Adrenal gland (tissue), 5 donors: Measurements from ENCODE around the gene AGBL4.

Experiments
- POLR2A ChIP-seq, 2 donors: fragments of 450-650 bp; IDR thresholded peaks; one replicate each; pipeline ENCODE4 v1.6.1; 2017; ENCODE audit warnings: antibody characterized with exemption in 2 of 2, mild to moderate bottlenecking in 2 of 2, moderate library complexity in 1 of 2
- TF ChIP-seq, protein P1 (sequence below), 6 experiments: fragments of 450-650 bp in 4 of 6; fragments of 200-600 bp in 2 of 6; sonication (generic) in 1 of 6; IDR thresholded peaks; 1 replicate in 5 of 6; 2 replicates in 1 of 6; pipeline versions ENCODE4 v1.5.1 to v1.8.0; 2016 to 2021; ENCODE audit warnings: antibody characterized with exemption in 6 of 6, mild to moderate bottlenecking in 2 of 6, moderate library complexity in 1 of 6
- donor health status: DM: no; HTN: no; CAD: no.

DNA sequence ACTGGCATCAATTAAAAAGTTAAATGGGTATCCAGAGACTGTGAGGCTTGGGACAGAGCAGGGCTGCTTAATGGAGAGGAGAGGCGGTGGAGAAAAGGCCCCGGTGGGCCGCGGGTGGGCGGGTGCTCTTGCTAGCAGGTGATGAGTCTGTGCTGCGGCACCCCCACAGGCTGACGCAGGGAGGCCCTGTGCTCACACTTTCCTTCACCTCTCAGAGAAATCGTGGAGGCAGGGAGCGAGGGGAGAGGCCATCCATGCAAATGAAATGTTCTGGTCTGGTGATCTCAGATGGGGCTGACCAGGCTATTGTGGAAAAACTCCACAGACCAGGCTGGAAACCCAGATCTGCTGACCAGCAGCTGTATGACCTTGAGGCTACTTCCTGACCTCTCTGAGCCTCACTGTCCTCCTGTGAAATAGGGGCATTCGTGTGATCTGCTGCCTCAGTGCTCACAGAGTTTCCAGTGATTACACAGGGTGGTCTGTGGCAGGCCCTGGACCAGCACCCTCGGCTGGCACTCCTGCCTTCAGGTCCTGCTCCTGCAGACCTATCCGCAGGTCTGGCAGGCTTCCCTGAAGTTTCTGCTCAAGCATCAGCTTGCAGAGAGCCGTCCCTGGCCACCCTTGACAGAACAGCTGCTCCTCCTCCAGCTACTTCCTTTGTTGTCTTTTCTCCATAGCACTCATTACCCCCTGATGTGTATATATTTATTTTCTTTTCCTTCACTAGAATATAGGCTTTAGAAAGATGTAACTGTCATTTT lies 1336.3 kb downstream of the AGBL4 start:
- TF ChIP-seq, protein P1, sequence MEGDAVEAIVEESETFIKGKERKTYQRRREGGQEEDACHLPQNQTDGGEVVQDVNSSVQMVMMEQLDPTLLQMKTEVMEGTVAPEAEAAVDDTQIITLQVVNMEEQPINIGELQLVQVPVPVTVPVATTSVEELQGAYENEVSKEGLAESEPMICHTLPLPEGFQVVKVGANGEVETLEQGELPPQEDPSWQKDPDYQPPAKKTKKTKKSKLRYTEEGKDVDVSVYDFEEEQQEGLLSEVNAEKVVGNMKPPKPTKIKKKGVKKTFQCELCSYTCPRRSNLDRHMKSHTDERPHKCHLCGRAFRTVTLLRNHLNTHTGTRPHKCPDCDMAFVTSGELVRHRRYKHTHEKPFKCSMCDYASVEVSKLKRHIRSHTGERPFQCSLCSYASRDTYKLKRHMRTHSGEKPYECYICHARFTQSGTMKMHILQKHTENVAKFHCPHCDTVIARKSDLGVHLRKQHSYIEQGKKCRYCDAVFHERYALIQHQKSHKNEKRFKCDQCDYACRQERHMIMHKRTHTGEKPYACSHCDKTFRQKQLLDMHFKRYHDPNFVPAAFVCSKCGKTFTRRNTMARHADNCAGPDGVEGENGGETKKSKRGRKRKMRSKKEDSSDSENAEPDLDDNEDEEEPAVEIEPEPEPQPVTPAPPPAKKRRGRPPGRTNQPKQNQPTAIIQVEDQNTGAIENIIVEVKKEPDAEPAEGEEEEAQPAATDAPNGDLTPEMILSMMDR (IDR thresholded peaks at IDR 0.05), result no peak
- no peak for TF ChIP-seq POLR2A (IDR thresholded peaks at IDR 0.05)
